Right cardiac atrium (tissue), 5 donors: Measurements from ENCODE around the gene BCAR3. TPM values are rescaled to one million over a fixed set of nuclear protein-coding genes. Genes with fewer than 3 reads are reported as not detected.

Experiments used
- ATAC-seq, 2 donors: fragments of 200-7000 bp; cut with Tn5 transposase; one replicate each; pipeline versions ENCODE4 v1.8.0 to v1.9.1; 2020; ENCODE audit warnings: moderate library complexity in 2 of 2, mild to moderate bottlenecking in 1 of 2
- DNase-seq, 3 donors: peaks; one replicate each; pipeline ENCODE4 v3.0.0-alpha.2; 2020
- H3K27ac ChIP-seq: one replicate; pipeline ENCODE4 v1.5.1; 2013; ENCODE audit warnings: mild to moderate bottlenecking, low read length, control low read depth, moderate library complexity
- H3K27me3 ChIP-seq: one replicate; pipeline ENCODE4 v1.6.1; 2013; ENCODE audit not compliant: control insufficient read depth, insufficient read depth
- H3K4me1 ChIP-seq: one replicate; pipeline ENCODE4 v1.6.1; 2013; ENCODE audit warnings: low read length; ENCODE audit not compliant: control insufficient read depth, insufficient read depth
- H3K4me3 ChIP-seq: one replicate; pipeline ENCODE4 v1.5.1; 2013; ENCODE audit warnings: low read length, control low read depth
- H3K9me3 ChIP-seq: one replicate; pipeline ENCODE4 v1.6.1; 2013; ENCODE audit warnings: low read length; ENCODE audit not compliant: control insufficient read depth
- WGBS: extraction: QIAGEN DNeasy Blood & Tissue Kit; methylation state at CpG from one replicate; pipeline ENCODE4 v1.1.7; 2013; 5-methylcytosine and 5-hydroxymethylcytosine counted together
- intact Hi-C, 4 donors: fragments of 100-400 bp; cut with DNase I; formaldehyde crosslinking; loops; one replicate each; pipeline versions ENCODE4 v1.11.0 to v1.14.0; 2022 to 2023
- polyA plus RNA-seq: library from polyadenylated mRNA; stranded (reverse); fragments of 200-250 nt; gene quantifications from one replicate; pipeline ENCODE4 v1.2.3, GENCODE V29; 2013
- total RNA-seq, 4 donors: library from RNA; stranded (reverse); fragmentation: NEBNext Ultra II Directional; extraction: Animal tissue kit (Norgen Biotek cat#: 25700); gene quantifications; one replicate each; pipeline ENCODE4 v1.2.1, GENCODE V29; 2021
- donor health status: healthy with polysubstance abuse.
- donor health status: DM: no; HTN: yes; CAD: no.
- donor health status: DM: no; HTN: no; CAD: no.
- donor health status: DM: no; HTN: yes; CAD: no; lungs with severe emphysema.
- donor health status: DM: yes; HTN: yes; CAD: no.

The BCAR3 gene
- total and polyA plus RNA-seq, 5 donors, result 10.1 to 17.4 (median 12.6) TPM

DNA sequence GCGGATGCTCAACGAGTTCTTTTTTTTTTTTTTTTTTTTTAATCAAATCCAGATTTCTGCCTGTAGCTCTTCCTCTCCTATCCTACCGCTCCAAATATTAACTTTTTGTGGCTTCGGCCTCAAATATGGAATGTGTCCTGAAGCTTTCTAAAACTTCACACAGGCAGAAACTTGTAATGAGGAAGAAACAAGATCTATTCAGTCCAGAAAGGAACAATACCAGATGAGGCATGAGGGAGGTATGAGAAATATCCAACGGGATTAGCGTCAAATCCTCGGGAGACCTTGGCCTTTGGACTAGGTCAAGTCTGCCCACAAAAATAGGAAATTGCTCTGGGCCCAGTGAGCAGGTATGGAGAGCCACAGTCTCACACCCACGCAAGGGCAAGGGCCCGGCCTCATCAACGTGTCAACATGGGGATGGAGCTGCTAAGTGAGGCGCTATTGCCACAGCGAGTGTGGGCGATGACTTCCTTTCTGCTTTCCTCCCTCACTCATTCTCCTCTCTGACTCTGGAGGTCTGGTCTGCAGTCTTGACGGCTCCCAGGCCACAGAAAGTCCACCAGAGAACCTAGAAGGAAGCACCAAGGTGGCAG, 66.6 kb downstream of the BCAR3 start:
- Histone ChIP-seq H3K4me3 (no peak overlapping the region), H3K27ac (peak overlapping the region; percentile 11), H3K9me3 (no peaks in the 10 kb centered on the region), H3K4me1 (peaks cover 23% of the 10 kb centered on the region), H3K27me3 (no peaks in the 10 kb centered on the region)
- ATAC-seq, result no peak
- intact Hi-C loops, result no loop called here
- no peak for DNase-seq
- WGBS, result 77% methylated on average over 14 of the region's 14 CpGs

- ATAC-seq, result no peak
- WGBS, result 86% methylated on average over 7 of the region's 7 CpGs
- peaks cover 27% of the 10 kb centered on the region for H3K4me1 ChIP-seq
- no peak for DNase-seq
- intact Hi-C loops, result no loop called here
- H3K4me3 ChIP-seq, result no peak overlapping the region
- peak overlapping the region; percentile 82 for H3K27ac ChIP-seq
- H3K27me3 ChIP-seq, result no peaks in the 10 kb centered on the region
- no peaks in the 10 kb centered on the region for H3K9me3 ChIP-seq
Observed at GRCh38 chr1:93614541-93614940, 67.1 kb downstream of the BCAR3 start.

DNA sequence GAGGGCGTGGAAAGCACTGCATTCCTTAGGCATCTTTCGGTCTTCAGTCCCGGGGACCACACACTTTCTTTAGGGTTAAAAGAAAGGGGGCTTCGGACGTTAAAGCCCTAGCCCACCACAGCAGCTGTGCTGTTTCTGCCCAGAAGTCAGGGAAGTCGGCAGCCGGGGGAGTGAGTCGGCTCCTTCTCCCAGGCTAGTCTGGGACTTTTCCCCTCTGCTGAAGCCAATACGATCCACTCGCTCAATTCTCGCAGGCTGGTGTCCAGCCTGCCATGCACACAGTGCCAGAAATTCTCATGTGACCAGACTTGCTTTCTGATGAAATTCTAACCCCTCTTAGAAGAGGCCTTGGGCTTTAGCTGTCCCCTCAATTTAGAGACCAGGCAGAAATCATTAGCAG, 67.7 kb downstream of the BCAR3 start:
- peak; percentile 61 to 76 for ATAC-seq
- Histone ChIP-seq H3K4me3 (peak overlapping the region; percentile 65), H3K9me3 (no peaks in the 10 kb centered on the region), H3K4me1 (peaks cover 32% of the 10 kb centered on the region), H3K27ac (peak overlapping the region; percentile 82), H3K27me3 (no peaks in the 10 kb centered on the region)
- 29% methylated on average over 11 of the region's 11 CpGs for WGBS
- DNase-seq, result peak; percentile 57 to 85 (median 79)
- intact Hi-C loops, result no loop called here

DNA sequence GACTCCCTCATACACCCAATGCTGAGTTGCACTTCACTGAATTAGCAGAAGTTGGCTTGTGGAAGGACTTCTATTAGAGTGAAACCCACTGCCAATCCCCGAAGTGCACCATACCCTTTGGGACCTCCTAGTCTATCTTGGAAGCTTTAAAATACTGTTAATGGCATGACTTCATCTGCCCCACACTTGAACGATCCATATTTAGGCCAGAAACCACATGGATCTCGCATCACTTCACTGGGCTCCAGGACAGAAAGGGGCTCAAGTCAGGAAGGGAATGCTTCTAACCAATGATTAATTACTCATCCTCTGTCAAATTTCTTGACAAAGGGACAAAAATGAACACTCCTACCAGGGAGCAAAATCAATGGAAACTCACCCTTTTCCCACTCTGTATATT, 69.1 kb downstream of the BCAR3 start:
- intact Hi-C loops, result no loop called here
- Histone ChIP-seq H3K4me3 (peak overlapping the region; percentile 65), H3K27me3 (no peaks in the 10 kb centered on the region), H3K9me3 (no peaks in the 10 kb centered on the region), H3K27ac (no peak overlapping the region), H3K4me1 (peaks cover 34% of the 10 kb centered on the region)
- DNase-seq, result no peak
- WGBS, result 54% methylated on average over 3 of the region's 3 CpGs
- no peak for ATAC-seq

- peaks cover 33% of the 10 kb centered on the region for H3K4me1 ChIP-seq
- intact Hi-C loops, result no loop called here
- WGBS, result 67% methylated on average over 5 of the region's 5 CpGs
- no peaks in the 10 kb centered on the region for H3K27me3 ChIP-seq
- no peak for DNase-seq
- H3K9me3 ChIP-seq, result no peaks in the 10 kb centered on the region
- ATAC-seq, result no peak
- H3K4me3 ChIP-seq, result peak overlapping the region; percentile 13
- H3K27ac ChIP-seq, result peak overlapping the region; percentile 39
Observed at GRCh38 chr1:93611668-93612067, 70.0 kb downstream of the BCAR3 start.

GRCh38 chr1:93609536-93609935, 72.1 kb downstream of the BCAR3 start:
- Histone ChIP-seq H3K9me3 (no peaks in the 10 kb centered on the region), H3K4me1 (peaks cover 35% of the 10 kb centered on the region), H3K4me3 (no peak overlapping the region), H3K27ac (no peak overlapping the region), H3K27me3 (no peaks in the 10 kb centered on the region)
- ATAC-seq, result no peak
- intact Hi-C loops, result no loop called here
- DNase-seq, result no peak
- WGBS, result 86% methylated on average over 8 of the region's 8 CpGs

DNA sequence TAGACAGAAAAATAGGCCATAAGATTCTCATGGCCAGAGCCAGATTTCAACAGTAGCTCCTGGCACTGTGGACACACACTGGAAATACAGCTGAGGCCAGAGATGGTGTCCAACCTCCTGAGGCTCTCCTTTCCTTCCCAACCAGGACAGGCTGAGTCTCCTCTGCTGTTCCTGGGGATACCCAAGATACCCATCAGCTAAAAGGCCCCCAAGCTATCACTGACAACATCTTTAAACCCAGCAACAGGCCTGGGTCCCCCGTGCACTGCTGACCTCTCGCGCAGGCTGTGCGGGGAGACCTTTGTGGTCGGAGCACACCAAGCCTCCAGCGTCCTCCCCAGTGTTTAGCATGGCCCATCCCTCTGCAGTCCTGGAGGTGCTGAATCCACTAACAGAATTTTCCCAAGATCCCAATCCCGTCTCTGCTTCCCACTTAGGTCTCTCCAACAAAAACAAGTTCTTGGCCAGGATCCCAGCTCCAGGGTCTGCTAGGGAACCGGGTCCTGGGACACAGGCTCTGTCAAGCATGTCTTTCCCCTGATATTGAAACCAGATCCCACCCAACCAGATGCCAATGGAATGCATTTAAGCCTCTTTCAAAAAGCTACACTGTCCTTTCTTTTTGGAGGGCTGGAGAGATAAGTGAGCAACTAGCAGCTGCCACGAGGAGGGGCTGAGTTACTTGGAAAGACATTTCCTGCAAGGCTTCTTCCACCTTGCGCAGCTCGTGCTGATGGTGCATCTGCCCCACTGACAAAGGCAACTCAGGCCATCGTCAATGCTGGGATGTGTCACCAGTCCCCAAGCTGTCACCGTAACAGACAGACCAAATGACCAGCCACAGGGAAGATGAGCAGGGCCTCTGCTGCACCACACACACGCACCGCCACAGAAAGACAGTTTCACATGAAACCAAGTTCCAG, 73.2 kb downstream of the BCAR3 start:
- peak in 1 of 3 donors; percentile 66 for DNase-seq
- peak; percentile 44 to 69 for ATAC-seq
- intact Hi-C loops, result no loop called here
- Histone ChIP-seq H3K27me3 (no peaks in the 10 kb centered on the region), H3K4me1 (peaks cover 35% of the 10 kb centered on the region), H3K27ac (peak overlapping the region; percentile 30), H3K4me3 (no peak overlapping the region), H3K9me3 (no peaks in the 10 kb centered on the region)
- 45% methylated on average over 15 of the region's 15 CpGs for WGBS

GRCh38 chr1:93607814-93608186, 73.8 kb downstream of the BCAR3 start:
- WGBS, result 67% methylated on average over 5 of the region's 5 CpGs
- peak overlapping the region; percentile 36 for H3K27ac ChIP-seq
- peaks cover 35% of the 10 kb centered on the region for H3K4me1 ChIP-seq
- no peak for DNase-seq
- H3K27me3 ChIP-seq, result no peaks in the 10 kb centered on the region
- intact Hi-C loops, result no loop called here
- ATAC-seq, result peak; percentile 6 to 20
- H3K9me3 ChIP-seq, result no peaks in the 10 kb centered on the region
- no peak overlapping the region for H3K4me3 ChIP-seq

- Histone ChIP-seq H3K4me1 (peaks cover 36% of the 10 kb centered on the region), H3K4me3 (no peak overlapping the region), H3K9me3 (no peaks in the 10 kb centered on the region), H3K27me3 (no peaks in the 10 kb centered on the region), H3K27ac (no peak overlapping the region)
- 71% methylated on average over 4 of the region's 4 CpGs for WGBS
- ATAC-seq, result peak in 1 of 2 donors; percentile 51
- no peak for DNase-seq
- intact Hi-C loops, result no loop called here
Observed at GRCh38 chr1:93605812-93606512, 75.7 kb downstream of the BCAR3 start.

GRCh38 chr1:93605026-93605568, 76.5 kb downstream of the BCAR3 start:
- Histone ChIP-seq H3K27me3 (no peaks in the 10 kb centered on the region), H3K4me3 (no peak overlapping the region), H3K4me1 (peaks cover 42% of the 10 kb centered on the region), H3K27ac (no peak overlapping the region), H3K9me3 (no peaks in the 10 kb centered on the region)
- WGBS, result 85% methylated on average over 10 of the region's 10 CpGs
- ATAC-seq, result no peak
- intact Hi-C loops, result no loop called here
- no peak for DNase-seq

GRCh38 chr1:93604411-93604810, 77.2 kb downstream of the BCAR3 start:
- WGBS, result 60% methylated on average over 1 of the region's 1 CpG
- intact Hi-C loops, result no loop called here
- Histone ChIP-seq H3K4me1 (peaks cover 39% of the 10 kb centered on the region), H3K9me3 (no peaks in the 10 kb centered on the region), H3K27ac (no peak overlapping the region), H3K27me3 (no peaks in the 10 kb centered on the region), H3K4me3 (no peak overlapping the region)
- DNase-seq (no peak), ATAC-seq (no peak)
